GM18873 (cell line): ENCODE data around the gene TIAM1.

Source experiments
- ATAC-seq: cut with Tn5 transposase; IDR thresholded peaks from one replicate; pipeline ENCODE4 v1.9.1; 2021; ENCODE audit warnings: mild to moderate bottlenecking, moderate library complexity, moderate number of reproducible peaks; ENCODE audit not compliant: unreplicated experiment, low FRiP score

TIAM1 gene

DNA sequence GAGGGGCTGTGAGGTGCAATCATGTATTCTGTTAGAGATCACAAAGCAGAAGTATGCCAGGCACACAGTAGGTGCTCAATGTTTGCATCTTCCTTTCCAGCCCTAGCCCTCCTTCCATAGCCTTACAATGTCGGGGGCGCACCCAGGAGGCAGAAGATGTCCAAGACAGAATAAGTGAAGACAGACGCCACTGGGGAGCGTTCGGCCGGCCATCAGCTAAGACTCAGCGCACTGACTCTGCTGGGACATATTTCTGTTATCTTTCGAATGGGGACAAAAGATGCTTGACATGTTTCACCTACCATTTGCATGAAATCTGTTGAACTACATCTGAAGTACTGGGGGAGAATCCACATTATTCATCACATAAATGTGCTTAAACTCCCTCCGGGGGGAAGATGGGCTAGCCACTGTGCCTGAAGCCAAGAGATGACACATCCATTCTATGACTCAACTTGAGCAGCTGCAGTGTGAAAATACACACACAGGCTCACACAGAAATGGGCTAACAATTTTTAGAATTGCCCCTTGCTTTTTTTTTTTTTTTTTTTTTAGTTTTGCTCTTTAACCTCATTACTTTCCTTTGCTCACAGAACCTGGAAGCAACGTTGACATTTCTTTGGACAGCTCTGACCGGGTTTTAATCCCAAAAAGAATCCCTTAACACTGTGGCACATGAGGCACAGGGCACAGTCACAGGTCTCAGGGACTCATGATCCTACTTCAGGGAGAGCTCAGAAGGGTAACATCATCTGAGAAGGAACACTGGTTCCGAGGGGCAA is 7.9 kb downstream of the TIAM1 start:
- no peak for ATAC-seq

DNA sequence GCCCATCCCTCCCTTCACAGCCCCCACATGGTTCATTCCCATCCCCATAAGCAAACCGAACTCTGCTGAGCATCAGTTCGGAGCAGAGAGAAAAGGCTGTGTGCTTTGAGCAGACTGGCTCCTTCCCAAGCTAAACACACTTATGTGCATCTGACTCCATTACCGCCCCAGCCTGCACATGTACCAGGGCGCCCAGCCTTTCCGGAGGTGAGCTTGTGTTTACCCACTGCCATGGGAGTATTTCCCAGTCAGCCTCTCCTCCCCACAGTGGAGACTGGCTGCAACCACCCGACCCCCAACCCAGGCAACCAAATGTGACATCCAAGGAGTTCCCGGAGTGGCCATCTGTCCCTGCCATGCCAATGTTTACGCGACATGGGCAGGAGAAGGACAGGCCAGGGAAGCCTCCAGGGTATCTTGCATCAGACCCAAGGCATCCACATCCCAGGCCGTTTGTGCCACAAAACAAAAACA is 9.4 kb downstream of the TIAM1 start:
- no peak for ATAC-seq

DNA sequence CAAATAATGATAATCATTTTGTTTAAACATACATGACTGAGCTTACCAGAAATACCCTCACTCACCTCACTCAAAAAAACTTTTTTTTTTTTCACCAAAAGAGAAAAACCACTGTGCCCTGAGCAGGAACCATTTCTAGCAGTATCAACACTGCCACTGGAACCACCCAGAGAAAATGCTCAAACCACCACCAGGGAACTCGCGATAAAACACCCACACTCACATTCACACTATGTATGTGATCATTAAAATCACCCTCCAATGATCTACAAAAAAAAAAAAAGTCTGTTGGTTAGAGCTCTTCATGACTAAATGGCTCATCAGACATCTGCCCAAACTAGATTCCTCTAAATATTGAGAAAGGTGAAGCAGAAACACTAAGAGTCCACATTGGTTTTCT is 11.5 kb downstream of the TIAM1 start:
- ATAC-seq, result no peak

DNA sequence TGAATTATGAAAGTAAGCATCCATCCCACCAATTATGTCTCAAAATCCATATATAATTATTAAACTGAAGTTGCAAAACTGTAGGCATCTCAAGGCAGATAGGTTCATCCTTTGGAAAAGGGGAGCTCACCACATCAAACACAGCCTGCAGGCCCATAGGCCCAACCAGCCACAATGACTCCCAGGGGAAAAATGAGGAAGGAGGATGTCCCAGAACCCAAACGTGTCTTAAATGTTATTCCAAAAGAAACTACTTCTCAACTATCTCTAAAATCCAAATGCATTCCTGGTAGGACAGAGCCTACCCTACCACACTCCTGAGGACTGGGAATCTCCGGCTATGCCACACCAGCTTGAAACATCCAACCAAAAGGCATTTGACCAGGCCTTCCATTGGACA is 12.8 kb downstream of the TIAM1 start:
- no peak for ATAC-seq

DNA sequence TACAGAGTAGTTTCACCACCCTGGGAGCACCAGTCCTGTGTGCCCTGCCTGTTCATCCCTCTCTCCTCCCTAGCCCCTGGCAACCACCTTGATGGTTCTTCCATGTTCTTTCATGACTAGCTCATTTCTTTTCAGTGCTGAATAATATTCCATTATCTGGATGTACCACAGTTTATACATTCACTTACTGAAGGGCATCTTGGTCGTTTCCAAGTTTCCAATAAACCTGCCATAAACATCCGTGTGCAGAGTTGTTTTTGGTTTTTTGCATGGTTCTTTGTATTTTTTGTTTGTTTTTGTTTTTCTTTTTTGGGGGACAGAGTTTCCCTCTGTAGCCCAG is 13.9 kb downstream of the TIAM1 start:
- ATAC-seq, result no peak

DNA sequence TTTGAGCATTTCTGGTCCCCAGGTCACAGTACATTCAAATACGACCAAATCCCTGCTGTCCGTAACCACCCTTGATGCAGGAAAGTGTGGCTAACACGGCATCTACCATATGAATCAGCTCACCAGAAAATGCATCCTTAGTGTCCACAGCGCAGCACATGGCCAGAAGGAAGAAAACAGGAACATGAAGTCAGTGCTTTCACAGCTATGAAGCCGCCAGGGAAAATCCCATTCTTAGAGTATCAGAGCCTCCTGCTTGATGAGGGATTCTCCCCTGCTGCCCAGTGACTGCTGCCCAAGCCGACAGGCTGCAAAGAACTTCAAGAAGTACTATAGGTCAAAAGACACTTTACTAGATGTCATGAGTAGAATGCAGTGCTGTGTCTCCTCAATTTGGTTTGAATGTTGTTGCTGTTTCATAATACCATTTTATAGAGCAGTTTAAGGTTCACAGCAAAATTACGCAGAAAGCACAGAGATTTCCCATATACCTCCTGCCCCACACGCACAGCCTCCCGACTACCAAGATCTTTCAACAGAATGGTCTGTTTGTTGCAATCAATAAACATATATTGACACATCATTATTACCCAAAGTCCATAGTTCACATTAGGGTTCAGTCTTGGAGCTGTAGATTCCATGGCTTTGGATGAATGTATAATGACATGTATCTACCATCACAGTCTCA is 14.5 kb downstream of the TIAM1 start:
- ATAC-seq, result no peak

DNA sequence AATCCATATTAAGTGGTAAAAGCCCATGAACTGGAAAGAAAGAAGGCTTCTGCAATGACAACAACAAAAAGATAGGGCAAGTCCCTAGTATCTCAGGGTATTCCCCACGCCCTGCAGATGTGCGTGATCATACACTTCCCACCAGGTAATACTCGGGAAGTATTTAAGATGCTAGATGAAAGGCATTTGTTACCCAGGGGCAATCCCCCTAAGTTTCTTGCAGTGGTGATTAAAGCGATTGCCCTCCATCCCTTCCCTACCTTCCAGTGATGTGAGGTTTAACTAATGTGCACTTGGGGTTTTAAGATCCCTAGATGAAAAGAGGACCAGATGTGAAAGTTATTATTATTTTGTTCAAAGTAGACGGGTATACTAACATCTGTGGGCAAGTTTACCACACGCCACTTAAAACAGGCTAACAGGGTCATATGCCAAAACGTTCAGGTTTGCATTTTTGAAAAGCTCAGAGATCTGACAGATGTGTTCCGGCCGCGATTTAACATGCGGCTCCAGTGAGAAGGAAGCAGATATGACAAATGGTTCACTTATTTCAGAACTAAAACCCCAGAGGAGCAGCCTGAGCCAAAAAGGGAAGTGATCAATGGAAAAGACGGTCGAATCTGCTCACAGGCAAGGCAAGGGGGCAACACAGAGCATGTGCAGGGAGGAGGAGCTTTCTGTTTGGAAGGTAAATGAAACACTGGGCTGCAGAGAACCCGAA is 17.4 kb downstream of the TIAM1 start:
- peak; percentile 98 for ATAC-seq

DNA sequence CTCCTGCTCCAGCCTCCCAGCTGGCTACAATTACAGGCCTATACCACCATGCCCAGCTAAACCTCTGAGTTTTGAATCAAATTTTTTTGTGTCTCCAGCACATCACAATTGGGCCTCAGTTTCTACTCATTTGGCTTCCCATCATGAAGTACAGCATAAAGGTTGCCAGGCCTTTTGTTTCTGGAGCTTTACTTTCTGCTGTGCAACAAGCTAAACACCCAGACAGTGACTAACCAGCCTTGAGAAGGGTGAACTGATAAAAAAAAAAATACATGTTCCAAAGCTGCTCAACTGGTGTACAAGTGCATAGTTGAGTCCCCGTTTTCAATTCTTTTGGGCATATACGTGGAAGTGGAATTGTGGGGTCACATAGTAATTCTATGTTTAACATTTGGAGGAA is 25.1 kb downstream of the TIAM1 start:
- no peak for ATAC-seq

DNA sequence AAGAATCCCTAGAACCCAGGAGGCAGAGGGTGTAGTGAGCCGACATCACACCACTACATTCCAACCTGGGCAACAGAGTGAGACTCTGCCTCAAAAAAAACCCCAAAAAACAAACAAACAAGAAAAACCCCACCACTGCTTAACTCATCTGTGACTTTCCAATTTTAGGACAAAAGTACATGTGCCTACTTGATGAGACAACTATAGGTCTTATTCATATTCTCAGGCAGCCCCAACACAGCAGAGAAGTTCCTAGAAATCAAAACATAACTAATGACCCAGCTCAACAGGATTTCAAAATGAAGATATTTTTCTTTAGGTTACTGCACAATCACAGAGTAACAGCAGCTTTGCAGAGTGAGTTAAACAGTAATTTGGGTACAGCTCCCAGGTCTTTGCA is 26.4 kb downstream of the TIAM1 start:
- ATAC-seq, result no peak

DNA sequence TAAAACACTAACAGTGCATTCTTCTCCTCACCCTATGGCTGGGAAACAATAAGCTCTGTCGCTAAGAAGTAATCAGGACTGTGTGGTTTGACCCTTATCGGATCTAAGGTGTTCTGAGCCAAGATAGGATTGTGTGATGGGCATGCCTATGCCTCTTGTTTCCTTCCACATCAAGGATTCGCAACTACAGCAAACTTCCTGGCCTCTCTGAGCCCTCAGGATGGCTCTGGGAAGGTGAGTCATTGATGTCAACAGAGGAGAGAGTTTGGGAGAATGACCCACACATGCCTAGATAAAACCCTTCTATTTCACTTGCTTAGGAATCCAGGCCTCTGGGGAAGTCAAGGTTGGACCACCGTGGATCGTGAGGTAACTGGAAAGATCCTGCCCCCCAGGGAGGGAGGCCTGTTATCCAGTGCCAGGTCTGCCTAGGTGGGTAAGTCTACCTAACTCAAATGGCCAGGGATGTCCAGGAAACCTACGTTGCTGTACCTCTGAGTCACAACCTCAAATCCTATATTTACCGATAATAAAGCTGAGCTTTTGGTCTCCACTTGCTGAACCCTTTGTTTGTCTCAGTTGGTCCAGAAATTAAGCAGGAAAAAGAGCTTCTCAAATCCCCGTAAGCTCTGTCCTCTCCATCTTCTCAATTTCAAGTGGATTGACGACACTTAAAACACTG is 27.4 kb downstream of the TIAM1 start:
- ATAC-seq, result no peak

DNA sequence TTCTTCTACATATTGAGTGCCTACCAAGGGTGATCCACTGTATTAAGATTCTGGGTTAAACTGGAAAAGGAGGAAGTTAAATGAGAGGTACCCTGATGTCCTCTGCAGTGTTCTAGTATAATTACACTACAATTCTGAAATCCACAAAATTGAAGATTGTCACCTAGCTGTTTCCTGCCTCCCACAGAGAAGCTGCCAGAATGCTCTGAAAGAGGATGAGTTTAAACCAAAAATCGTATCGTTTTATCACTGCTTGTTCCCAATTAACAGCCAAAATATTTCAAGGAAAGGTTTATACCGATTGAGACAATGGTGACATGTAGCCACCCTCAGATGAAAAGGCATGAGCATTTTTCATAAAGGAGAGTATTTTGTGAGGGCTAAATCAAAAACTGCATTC is 28.0 kb downstream of the TIAM1 start:
- no peak for ATAC-seq

DNA sequence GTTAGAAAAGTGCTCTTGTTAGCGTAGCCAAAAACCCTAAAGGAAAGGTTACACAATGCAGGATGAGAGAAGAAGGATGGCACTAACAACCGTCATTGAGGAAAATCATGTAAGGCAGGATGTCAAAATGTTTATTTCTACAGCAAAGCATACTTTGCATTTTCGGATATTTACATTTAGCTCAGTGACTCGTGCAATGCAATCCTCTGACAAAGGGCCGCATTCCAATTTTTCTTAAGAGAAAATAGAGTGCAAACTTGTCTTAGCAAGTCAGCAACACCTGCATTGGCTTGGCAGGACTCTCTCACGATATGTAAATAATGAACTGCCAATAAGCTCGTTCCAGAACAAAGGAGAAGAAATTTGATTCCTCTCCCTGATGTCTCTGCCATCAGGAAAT is 33.3 kb downstream of the TIAM1 start:
- no peak for ATAC-seq

DNA sequence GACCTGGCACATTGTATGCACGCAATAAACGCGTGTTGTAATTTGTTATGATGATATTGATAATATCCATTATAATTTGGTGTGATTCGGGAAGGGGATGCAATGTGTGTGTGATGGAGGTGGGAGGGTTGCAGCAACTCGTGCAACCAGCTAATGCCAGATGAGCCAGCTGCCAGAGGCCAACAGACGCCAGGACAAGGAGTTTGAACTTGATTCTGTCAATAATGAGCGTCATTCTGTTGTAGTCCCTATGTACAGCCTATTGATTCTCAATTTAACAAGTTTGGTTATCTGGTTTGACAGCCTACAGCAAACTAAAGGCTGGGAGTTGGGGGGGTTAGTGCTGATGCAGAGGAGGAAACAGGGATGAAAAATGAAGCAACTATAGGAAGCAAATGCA is 35.5 kb downstream of the TIAM1 start:
- ATAC-seq, result no peak

DNA sequence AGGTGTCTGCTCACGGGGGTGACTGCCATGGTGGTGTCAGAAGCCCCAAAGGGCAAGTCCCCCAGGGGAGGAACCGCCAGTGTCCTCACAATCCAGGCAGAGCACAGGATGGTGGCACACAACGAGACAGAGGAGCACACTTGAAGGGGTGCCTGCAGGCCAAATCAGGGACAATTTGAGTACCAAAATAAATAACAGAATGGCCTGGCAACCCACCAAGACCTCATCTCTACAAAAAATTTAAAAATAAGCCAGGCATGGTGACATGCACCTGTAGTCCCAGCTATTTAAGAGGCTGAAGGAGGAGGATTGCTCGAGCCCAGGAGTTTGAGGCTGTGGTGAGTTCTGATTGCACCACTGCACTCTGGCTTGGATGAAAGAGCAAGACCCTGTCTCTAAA is 38.2 kb downstream of the TIAM1 start:
- no peak for ATAC-seq

DNA sequence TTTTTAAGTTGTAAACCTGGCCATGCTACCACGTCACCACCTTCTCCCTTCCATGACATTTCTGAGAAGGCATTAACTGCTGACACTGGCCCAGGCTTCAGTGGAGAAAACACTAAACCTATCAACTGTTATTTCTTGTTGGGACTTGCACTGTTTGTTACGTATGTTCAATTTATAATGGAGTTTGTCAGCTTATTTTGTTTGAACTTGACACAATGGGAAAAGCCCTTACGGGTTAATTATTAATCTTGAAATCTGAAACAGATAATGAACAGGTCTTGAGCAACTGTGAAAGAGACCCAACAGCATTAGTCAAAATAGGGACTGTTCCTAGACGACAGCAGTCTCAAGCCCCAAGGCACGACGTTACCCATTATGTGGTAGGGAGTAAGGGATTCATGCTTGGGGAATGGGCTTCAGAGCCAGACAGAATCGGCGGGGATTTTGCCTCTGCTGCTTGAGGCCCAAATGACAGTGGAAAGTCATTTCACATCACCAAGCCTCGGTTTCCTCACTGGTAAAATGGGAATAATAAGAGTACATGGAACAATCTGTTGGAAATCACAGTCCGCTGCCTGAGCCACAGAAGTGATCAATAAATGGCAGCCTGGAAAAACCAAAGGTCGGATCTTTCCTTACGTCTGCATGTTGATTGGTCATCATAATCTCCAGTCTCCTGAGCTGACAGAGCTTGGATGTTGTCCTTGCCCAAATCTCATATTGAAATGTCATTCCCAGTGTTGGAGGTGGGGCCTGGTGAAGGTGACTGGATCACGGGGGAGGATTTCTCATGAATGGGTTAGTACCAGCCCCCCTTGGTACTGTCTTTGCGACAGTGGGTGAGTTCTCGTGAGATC is 44.5 kb downstream of the TIAM1 start:
- ATAC-seq, result no peak

DNA sequence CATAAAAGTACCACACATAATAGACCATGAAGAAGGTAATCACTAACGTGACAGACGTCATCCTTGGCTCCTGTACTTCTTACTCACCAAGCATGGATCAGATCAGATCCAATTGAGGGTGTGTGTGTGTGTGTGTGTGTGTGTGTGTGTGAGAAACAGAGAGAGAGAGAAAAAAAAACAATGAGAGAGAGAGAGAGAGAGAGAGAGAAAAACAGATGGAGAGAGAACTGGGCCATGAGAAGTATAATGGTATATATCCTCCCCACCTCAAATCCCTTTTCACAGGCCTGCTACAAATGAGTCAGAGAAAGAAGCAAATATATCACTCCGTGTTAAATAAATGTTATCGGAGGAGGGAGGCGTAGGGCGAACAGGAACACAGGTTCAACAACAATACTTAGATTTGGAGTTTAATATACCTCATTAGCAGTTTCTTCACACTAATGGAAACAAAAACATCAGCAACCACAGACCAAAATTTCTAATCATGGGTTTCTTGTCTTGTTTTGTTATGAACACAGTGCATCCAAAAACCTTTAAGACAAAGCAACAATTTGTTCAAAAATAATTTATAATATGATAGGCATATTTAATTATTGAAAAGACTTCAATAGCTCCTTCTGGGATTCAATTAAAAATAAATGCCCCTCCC is 45.3 kb downstream of the TIAM1 start:
- ATAC-seq, result no peak

DNA sequence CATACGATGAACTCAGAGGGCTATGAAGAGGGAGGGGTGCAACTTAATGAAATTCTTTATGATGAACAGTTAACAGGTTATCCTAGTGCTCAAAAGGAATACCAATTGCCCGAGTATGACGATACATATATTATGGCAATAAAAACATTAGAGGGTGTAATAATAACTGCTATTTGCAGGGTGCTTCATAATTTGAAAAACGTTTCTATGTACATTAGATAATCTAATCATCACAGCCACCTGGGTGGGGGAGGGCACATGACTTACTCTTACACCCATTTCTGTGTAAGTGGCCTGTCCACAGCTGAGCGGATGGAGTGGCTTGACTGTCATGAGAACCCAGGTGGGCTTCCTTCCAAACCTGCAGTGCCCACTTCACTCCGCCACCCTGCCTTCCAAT is 46.3 kb downstream of the TIAM1 start:
- no peak for ATAC-seq

DNA sequence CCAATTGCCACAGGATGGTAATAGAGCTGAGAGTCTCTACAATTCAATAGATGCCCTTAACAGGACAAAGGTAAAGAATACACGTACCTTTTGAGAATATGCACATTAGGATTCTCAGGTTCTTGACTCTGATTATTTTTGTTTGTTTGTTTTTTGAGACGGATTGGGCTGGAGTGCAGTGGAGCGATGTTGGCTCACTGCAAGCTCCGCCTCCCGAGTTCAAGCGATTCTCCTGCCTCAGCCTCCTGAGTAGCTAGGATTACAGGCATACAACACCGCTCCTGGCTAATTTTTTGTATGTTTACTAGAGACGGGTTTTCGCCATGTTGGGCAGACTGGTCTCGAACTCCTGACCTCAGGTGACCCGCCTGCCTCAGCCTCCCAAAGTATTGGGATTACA is 48.4 kb downstream of the TIAM1 start:
- ATAC-seq, result no peak

DNA sequence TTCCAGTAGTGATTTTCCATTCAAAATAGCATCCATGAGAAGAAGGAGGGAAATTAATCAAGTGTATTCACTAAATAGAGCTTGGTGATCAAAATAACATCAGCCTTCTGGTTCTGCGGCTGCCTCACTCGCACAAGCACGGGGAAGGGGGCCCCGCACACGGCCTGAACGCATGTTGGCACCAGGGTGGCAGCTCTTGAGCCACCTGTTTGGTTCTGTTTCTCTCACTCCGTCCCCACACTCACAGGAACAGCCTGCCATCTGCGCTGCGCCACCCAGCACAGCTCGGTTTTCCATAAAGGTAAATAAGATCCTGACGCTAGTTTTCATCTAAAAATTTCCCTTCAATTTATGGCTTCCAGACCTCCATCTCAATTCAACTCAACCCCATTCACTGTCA is 49.4 kb downstream of the TIAM1 start:
- ATAC-seq, result no peak

DNA sequence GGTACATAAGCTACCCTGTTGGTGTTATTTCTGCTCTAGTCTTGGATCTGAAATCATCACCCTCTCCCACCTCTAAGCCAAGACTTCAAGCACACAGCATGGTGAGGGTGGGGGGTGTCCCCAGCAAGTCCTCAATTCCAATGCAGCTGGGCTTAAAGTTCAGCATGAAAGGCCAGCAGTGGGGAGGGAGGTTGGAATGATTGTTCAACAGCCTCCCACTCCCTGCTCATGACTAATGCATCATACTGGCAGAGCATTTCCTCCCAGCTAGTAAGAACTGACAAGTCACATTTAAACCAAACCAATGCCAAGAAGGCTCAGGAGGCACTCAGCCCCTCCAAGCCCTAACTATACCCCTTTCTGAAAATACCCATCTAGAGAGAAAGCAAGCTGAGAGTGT is 50.1 kb downstream of the TIAM1 start:
- no peak for ATAC-seq
